HG02588 (cell line): ENCODE data around the gene GJB4.
"Not testable (repeated sequence)": the region's sequence is repeated elsewhere in the genome, so short reads cannot be mapped to it uniquely, and the experiment has no call there.

Experiments
- ATAC-seq: cut with Tn5 transposase; IDR thresholded peaks from one replicate; pipeline ENCODE4 v1.9.1; 2021; ENCODE audit warnings: mild to moderate bottlenecking, moderate library complexity; ENCODE audit not compliant: unreplicated experiment

The GJB4 gene

GRCh38 chr1:34746785-34747637 is 12.5 kb upstream of the GJB4 start:
- ATAC-seq: no peak

- no peak for ATAC-seq
These were observed 11.9 kb upstream of the GJB4 start for GRCh38 chr1:34747638-34747941.

GRCh38 chr1:34749992-34750391 is 9.5 kb upstream of the GJB4 start:
- ATAC-seq: no peak

- ATAC-seq: no peak
These were observed 8.9 kb upstream of the GJB4 start for GRCh38 chr1:34750610-34751009.

- no peak for ATAC-seq
These were observed 6.4 kb upstream of the GJB4 start for GRCh38 chr1:34753163-34753562.

- ATAC-seq: no peak
These were observed 4.4 kb upstream of the GJB4 start, which contains the start of gene GJB5 for GRCh38 chr1:34754964-34755637. GJB5 (plus strand) TSS chr1:34755047; CDS start chr1:34757331, 2,284 bp downstream.

- no peak for ATAC-seq
These were observed 3.6 kb upstream of the GJB4 start for GRCh38 chr1:34755961-34756360.

GRCh38 chr1:34757386-34757785 is 2.2 kb upstream of the GJB4 start:
- ATAC-seq: no peak

GRCh38 chr1:34758751-34759150 is 789 bp upstream of the GJB4 start:
- no peak for ATAC-seq

GRCh38 chr1:34761176-34761761 is 1.7 kb downstream of the GJB4 start:
- no peak for ATAC-seq

- ATAC-seq: no peak
These were observed 2.3 kb downstream of the GJB4 start for GRCh38 chr1:34761776-34762307.

GRCh38 chr1:34762474-34763141 is 3.1 kb downstream of the GJB4 start:
- no peak for ATAC-seq

- no peak for ATAC-seq
These were observed 3.7 kb downstream of the GJB4 start for GRCh38 chr1:34763142-34763781.

- ATAC-seq: no peak
These were observed 9.3 kb downstream of the GJB4 start for GRCh38 chr1:34768856-34769255.

- no peak for ATAC-seq
These were observed 11.5 kb downstream of the GJB4 start for GRCh38 chr1:34770891-34771504.

- no peak for ATAC-seq
These were observed 12.2 kb downstream of the GJB4 start for GRCh38 chr1:34771573-34772371.

GRCh38 chr1:34773114-34773513 is 13.6 kb downstream of the GJB4 start:
- ATAC-seq: not testable (repeated sequence)

- no peak for ATAC-seq
These were observed 15.4 kb downstream of the GJB4 start for GRCh38 chr1:34774957-34775356.

GRCh38 chr1:34776911-34777310 is 17.4 kb downstream of the GJB4 start:
- ATAC-seq: no peak
